ENCODE measurements around the gene AGXT.

The AGXT gene

GRCh38 chr2:240913810-240914644 lies 45.4 kb downstream of the AGXT start:
- DNase-seq (ENCODE audit: low read depth in 3 of 3, low spot score in 1 of 3): peak; percentile 8 to 55 (median 45)

GRCh38 chr2:240914645-240915525 lies 46.3 kb downstream of the AGXT start:
- DNase-seq (ENCODE audit: low read depth in 3 of 3, low spot score in 1 of 3): no peak

- DNase-seq (ENCODE audit: low read depth in 3 of 3, low spot score in 1 of 3): no peak
Measured at GRCh38 chr2:240915526-240916341, 47.1 kb downstream of the AGXT start.

- DNase-seq (ENCODE audit: low read depth in 3 of 3, low spot score in 1 of 3): no peak
Measured at GRCh38 chr2:240916571-240917008, 48.0 kb downstream of the AGXT start.

GRCh38 chr2:240917009-240917683 lies 48.5 kb downstream of the AGXT start:
- DNase-seq (ENCODE audit: low read depth in 3 of 3, low spot score in 1 of 3): no peak

GRCh38 chr2:240917684-240918257 lies 49.1 kb downstream of the AGXT start:
- DNase-seq (ENCODE audit: low read depth in 3 of 3, low spot score in 1 of 3): no peak

GRCh38 chr2:240918258-240919091 lies 49.9 kb downstream of the AGXT start:
- no peak for DNase-seq (ENCODE audit: low read depth in 3 of 3, low spot score in 1 of 3)

- no peak for DNase-seq (ENCODE audit: low read depth in 3 of 3, low spot score in 1 of 3)
Measured at GRCh38 chr2:240919161-240919781, 50.6 kb downstream of the AGXT start.

- no peak for DNase-seq (ENCODE audit: low read depth in 3 of 3, low spot score in 1 of 3)
Measured at GRCh38 chr2:240919786-240920782, 51.5 kb downstream of the AGXT start.

GRCh38 chr2:240920783-240921231 lies 52.2 kb downstream of the AGXT start:
- no peak for DNase-seq (ENCODE audit: low read depth in 3 of 3, low spot score in 1 of 3)

- DNase-seq (ENCODE audit: low read depth in 3 of 3, low spot score in 1 of 3): no peak
Measured at GRCh38 chr2:240921311-240921994, 52.8 kb downstream of the AGXT start.

- DNase-seq (ENCODE audit: low read depth in 3 of 3, low spot score in 1 of 3): no peak
Measured at GRCh38 chr2:240921995-240922244, 53.3 kb downstream of the AGXT start.

GRCh38 chr2:240922245-240922981 lies 53.8 kb downstream of the AGXT start:
- no peak for DNase-seq (ENCODE audit: low read depth in 3 of 3, low spot score in 1 of 3)

GRCh38 chr2:240922982-240923537 lies 54.4 kb downstream of the AGXT start:
- no peak for DNase-seq (ENCODE audit: low read depth in 3 of 3, low spot score in 1 of 3)

- no peak for DNase-seq (ENCODE audit: low read depth in 3 of 3, low spot score in 1 of 3)
Measured at GRCh38 chr2:240925191-240925567, 56.6 kb downstream of the AGXT start.

Measured in stimulated activated CD4-positive, alpha-beta T cell treated with anti-CD3 and anti-CD28 coated beads, TNF-alpha, amount 100 ng/mL, for 1 hour (primary cell).